GM21515 (cell line): ENCODE results near the gene GPR61.

ENCODE experiments used
- ATAC-seq: cut with Tn5 transposase; IDR thresholded peaks from one replicate; pipeline ENCODE4 v1.9.1; 2021; ENCODE audit not compliant: unreplicated experiment

GPR61 gene

DNA sequence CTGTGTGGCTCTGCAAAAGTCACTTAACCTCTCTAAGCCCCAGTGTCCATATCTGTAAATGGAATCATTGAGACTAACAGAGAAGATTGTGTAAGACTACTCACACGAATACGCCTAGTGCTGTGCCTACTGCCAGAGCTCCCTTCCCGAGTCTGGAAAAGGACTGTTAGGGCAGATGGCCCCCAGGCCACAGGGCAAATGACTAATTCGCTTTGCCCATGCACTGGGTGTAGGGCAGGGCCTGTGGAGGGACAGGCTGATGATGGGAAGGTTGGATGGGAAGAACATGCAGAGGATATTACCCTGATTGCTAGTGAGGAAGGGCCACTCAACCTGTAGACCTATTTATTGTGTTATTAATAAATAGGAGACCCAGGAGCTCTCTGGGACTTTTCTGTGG, 4.2 kb upstream of the GPR61 start:
- no peak for ATAC-seq

- ATAC-seq, result no peak
Observed at GRCh38 chr1:109535971-109536491, 3.6 kb upstream of the GPR61 start.

- no peak for ATAC-seq
Observed at GRCh38 chr1:109537450-109538178, 2.1 kb upstream of the GPR61 start.

- ATAC-seq, result no peak
Observed at GRCh38 chr1:109538827-109539555, 681 bp upstream of the GPR61 start.

- ATAC-seq, result no peak
Observed at GRCh38 chr1:109541102-109541501, 1.4 kb downstream of the GPR61 start.

DNA sequence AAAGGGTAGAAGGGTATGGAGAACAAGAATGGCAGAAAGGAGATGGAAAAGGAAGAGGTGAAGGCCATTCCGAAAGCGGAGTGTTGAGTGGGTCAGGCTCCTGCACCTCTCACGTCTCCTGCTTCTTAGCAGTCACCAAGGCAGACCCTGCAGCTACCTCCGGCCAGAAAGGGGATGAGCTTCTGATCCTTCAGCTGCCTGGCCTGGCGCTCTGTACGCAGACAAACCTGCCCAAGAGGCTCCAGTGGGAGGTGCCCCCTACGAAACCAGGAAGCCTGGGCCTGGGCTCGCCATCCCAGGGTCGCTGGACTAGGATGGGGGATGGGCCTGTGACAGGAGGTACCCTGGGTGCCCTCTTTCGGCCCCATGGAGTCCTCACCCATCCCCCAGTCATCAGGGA, 3.0 kb downstream of the GPR61 start:
- no peak for ATAC-seq

DNA sequence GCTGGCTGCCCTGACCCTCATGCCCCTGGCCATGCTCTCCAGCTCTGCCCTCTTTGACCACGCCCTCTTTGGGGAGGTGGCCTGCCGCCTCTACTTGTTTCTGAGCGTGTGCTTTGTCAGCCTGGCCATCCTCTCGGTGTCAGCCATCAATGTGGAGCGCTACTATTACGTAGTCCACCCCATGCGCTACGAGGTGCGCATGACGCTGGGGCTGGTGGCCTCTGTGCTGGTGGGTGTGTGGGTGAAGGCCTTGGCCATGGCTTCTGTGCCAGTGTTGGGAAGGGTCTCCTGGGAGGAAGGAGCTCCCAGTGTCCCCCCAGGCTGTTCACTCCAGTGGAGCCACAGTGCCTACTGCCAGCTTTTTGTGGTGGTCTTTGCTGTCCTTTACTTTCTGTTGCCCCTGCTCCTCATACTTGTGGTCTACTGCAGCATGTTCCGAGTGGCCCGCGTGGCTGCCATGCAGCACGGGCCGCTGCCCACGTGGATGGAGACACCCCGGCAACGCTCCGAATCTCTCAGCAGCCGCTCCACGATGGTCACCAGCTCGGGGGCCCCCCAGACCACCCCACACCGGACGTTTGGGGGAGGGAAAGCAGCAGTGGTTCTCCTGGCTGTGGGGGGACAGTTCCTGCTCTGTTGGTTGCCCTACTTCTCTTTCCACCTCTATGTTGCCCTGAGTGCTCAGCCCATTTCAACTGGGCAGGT, 3.8 kb downstream of the GPR61 start:
- ATAC-seq, result no peak

GRCh38 chr1:109543988-109544735, 4.5 kb downstream of the GPR61 start:
- ATAC-seq, result no peak

- peak; percentile 45 for ATAC-seq
Observed at GRCh38 chr1:109546311-109547109, 6.8 kb downstream of the GPR61 start.

DNA sequence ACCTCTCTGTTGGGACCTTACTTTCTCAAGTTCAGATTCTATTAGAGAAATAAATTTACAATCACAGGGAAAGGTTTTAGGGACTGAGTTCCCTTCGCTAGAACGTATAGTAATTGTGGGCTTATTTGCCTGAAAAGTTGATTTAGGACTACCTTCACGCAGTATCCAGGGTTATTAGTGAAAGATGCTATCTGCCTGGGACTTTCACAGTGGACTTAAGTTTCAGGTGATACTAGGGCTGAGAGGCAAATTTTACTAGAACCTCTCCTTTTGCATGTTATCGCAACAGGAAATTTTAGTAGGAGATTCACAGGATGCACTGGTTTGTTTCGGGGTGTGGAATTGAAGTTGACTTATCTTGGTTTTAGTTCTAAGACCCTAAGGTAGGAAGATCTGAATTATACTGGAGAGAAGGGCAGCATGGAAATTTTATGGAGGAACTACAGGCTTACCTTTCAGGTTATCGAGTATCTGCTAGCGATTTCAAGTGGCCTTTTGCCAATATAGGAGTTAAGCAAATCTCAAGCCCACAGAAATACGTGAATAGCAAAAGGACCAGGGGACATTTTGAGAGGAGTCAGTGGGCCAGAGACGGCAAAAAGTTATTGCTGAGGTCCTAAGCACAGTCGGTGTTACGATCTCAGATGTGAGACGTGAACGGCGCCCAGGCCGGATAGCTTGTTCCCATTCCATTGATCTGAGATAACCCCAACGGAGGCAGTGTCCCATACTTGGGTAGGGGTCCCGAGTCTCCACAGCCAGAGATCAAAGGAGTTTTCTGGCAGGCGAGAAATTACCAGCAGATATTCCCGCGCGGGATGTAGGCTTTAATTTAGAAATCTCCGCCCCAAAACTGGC, 8.0 kb downstream of the GPR61 start:
- ATAC-seq, result peak; percentile 29

DNA sequence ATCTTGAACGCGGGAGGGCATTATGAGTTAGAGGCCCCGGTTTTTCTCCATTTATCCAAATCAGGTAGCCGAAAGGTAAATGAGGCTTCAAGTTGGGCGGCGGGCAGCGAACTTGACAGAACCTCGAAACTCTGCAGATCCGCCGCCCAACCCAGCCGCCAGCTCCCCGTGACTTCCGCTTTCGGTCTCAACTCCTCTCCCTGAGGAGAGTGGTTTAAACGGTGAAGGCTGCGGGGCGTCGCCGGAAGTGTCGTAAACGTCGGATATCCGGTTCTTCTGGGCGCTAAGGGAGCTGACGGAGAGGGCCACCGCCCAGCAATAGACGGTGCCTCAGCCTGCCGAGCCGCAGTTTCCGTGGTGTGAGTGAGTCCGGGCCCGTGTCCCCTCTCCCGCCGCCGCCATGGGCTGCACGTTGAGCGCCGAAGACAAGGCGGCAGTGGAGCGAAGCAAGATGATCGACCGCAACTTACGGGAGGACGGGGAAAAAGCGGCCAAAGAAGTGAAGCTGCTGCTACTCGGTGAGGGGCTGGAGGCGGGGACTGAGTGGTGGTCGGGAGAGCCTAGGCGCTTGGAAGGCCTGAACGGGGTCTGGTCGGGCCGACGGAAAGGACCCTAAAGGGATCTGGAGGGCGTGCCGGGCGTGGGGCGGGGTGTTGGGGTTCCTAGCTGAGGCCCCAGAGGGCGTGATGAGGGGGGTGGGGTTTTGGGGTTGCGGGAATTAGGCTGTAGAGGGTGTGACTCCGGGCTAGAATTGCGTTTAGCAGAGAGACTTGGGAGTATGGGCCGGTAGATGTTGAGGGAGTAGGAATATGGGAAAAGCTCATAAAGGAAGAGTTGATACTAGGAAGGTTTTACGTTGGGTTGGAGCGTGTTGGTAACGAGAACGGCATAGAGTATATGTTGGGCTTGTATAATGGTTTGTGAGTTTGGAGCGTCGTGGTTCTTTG, 8.9 kb downstream of the GPR61 start, which contains the start of gene GNAI3:
TSS of gene GNAI3 (plus strand) at position 295 of the 947 bp plus-strand sequence. CDS start at position 401, 106 bp downstream.
- ATAC-seq, result peak; percentile 89

DNA sequence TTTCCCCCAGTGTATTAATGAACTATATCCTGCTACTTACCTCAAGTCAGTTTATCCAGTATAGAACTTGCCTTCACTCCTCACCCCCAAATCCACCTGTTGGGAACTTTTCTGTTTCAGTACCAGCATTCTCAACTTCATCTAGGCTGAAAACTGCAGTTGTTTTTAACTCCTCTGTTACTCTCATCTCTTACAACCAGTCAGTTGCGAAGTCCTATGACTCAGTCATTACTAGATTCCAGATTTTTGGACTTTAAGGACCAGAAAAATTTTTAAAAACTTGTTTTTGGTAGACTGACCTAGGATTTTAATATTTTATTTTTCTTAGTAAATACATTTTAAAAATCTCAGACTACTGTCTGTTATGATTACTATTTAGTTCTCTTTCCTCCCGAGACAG, 16.9 kb downstream of the GPR61 start:
- ATAC-seq, result no peak

DNA sequence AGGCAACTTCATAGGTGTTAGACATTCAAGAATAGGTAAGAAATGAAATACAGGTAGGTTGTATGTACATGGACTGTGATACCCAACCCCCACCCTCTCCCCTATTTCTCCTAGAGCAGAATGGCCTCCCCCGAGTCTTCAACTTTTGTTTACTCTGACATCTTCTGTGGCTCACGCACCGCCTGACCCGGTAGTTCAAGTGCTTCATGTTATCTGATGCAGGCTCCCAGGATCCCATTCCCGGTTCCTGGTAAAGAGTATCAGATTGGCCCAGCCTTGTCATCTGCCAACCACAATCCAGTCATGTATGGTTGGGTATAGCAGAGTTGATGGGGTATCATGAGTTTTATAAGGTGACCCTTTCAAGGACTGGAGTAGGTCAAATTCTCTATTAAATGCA, 17.8 kb downstream of the GPR61 start:
- ATAC-seq, result no peak

DNA sequence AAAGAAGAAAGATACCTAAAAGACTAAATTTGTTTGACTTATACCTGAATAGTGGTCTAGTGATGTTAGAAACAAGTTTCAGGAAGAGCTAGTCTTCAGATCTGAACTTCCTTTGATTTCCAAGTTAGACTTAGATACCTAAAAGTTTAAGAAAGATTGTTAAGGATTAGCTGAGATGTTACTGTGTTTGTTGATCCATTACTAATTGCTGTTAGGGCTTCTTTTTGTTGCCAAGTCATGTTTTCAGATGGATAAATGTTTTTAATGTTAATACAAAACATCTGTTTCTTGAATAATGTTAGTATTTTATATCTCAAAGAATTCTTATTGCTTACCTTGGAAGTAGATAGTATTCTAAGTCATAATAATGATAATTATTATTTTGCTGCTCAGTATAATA, 20.3 kb downstream of the GPR61 start:
- no peak for ATAC-seq

DNA sequence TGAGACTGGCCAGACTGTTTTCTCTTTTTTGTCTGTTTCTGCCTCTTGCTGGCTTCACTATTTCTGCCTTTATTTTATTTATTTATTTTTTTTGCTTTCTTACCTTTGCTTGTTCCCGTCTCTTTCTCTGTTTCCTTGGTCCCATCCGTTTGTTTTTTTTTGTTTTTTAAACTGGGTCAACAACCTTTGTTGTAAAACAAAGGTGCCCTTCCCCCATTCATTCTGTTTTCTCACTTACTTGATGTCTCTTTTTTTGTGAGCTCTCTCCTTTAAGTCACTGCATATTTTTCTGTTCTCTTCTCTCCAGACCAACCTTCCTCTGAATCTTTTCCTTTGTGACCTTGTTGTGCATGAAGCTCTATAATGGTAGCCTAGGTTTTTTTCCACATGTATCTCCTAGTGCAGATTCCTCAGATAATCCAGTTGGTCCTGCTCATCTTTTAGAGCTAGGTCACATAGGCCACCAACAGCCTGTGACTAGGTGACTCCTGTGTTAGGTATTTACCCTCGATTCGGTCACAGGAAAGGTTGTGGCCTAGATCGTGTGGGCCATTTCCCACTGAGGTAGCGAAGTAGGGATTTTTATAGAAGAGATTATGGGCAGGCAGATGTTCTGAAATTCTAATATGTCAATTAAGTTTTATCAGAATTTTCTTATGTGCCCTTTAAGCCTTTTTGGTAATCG, 24.7 kb downstream of the GPR61 start:
- ATAC-seq, result no peak

DNA sequence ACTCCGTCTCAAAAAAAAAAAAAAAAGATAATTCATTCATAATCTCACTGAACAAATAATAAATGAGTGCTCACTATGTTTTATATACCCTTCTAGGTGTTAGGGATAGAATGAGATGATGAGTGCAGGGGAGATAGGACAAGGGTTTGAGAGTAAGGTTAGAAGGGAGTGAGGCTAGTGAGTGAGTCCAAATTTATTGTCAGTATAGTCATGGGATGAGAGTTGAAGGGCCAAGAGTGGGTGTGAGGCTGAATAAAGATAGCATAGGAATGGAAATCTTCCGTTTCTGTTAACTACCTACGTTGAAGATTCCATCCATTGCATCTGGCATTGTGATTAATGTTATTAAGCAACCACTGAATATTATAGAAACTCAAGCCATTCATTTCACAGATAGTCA, 25.6 kb downstream of the GPR61 start:
- no peak for ATAC-seq

DNA sequence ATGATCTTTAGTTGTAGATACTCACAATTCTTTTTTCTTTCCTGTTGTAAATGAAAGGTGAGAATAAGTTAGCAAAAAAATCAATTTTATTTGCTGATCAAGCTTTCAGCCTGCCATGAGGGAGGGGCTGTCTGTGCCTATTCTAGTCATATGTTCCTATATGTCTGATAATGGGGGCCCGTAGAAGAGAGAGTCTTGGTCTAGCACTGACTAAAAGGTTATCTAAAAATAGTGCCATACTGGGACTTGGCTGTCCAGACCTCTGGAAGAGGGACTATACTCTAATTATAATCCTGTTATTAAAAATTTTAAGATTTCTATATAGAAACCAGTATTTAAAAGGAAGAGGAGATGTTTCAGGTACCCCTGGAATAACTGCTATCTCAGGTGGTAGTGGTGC, 27.3 kb downstream of the GPR61 start:
- ATAC-seq, result no peak
